ENCODE measurements around the gene IQCH.

- no peak for TF ChIP-seq SIN3A (IDR thresholded peaks at IDR 0.05; ENCODE audit: borderline replicate concordance, insufficient read depth, low read length)
- no peak for TF ChIP-seq POLR2AphosphoS5 (IDR thresholded peaks at IDR 0.05; ENCODE audit: low read depth, low read length)
- no peak for TF ChIP-seq REST (IDR thresholded peaks at IDR 0.05; ENCODE audit: insufficient read depth in 1 of 2, low read depth in 2 of 2, low read length in 2 of 2)
- TF ChIP-seq TAF1 (IDR thresholded peaks at IDR 0.05; ENCODE audit: borderline replicate concordance, insufficient read depth, low read length) = no peak
- TF ChIP-seq FOXP2 (optimal IDR thresholded peaks at IDR 0.05; ENCODE audit: borderline replicate concordance, extremely low read depth, extremely low read length, insufficient read depth) = no peak
Observed at GRCh38 chr15:67551207-67551743, 296.7 kb downstream of the IQCH start.

All from PFSK-1 (cell line).